Measurements from ENCODE around the gene MOGAT2. TPM values are rescaled to one million over a fixed set of nuclear protein-coding genes. Genes with fewer than 3 reads are reported as not detected.

Gene MOGAT2
- total RNA-seq, 1 experiment from 2014 or later, result 0.08 TPM

GRCh38 chr11:75775056-75775455, 57.4 kb downstream of the MOGAT2 start:
- Histone ChIP-seq H3K9me3 (ENCODE audit: control insufficient read depth, insufficient read depth, low read depth, low read length) (no peaks in the 10 kb centered on the region), H3K4me1 (ENCODE audit: control insufficient read depth, insufficient read depth, low read length) (no peaks in the 10 kb centered on the region), H3K4me3 (ENCODE audit: low read depth in 2 of 2, low read length in 2 of 2) (no peak overlapping the region), H3K27me3 (ENCODE audit: control insufficient read depth, insufficient read depth, low read length) (no peaks in the 10 kb centered on the region), H3K36me3 (ENCODE audit: control insufficient read depth, insufficient read depth, low read length) (no peaks in the 10 kb centered on the region), H3K27ac (ENCODE audit: low read length) (no peak overlapping the region)
- ATAC-seq, result no peak
- intact Hi-C loops (cut with micrococcal nuclease; ENCODE audit: unreplicated experiment), result no loop called here
- no peak for DNase-seq (ENCODE audit: low read depth, low spot score)
- ChIA-PET POLR2A (no interaction called here), CTCF (interaction anchor here (0.7 kb wide), 1 partner anchor 52 kb away, joined by 3 read pairs; no protein-coding TSS in a partner anchor)
- BruUV-seq (replicated peaks), result no TSS peak
- in situ Hi-C loops (cut with HindIII; ENCODE audit: low pct_unique_long_range_greater_than_20kb, low sequenced_read_pairs), result no loop called here
- TF ChIP-seq POLR2AphosphoS5 (IDR thresholded peaks at IDR 0.05; ENCODE audit: low read depth, low read length) (no peak), TCF7L2 (IDR thresholded peaks at IDR 0.05; ENCODE audit: low read depth, low read length) (no peak), REST (IDR thresholded peaks at IDR 0.05; ENCODE audit: insufficient read depth in 1 of 2, low read depth in 2 of 2, low read length in 1 of 2) (no peak), SIN3A (IDR thresholded peaks at IDR 0.05; ENCODE audit: borderline replicate concordance, insufficient read depth, low read depth, low read length) (no peak)
- TF ChIP-seq, protein P1, sequence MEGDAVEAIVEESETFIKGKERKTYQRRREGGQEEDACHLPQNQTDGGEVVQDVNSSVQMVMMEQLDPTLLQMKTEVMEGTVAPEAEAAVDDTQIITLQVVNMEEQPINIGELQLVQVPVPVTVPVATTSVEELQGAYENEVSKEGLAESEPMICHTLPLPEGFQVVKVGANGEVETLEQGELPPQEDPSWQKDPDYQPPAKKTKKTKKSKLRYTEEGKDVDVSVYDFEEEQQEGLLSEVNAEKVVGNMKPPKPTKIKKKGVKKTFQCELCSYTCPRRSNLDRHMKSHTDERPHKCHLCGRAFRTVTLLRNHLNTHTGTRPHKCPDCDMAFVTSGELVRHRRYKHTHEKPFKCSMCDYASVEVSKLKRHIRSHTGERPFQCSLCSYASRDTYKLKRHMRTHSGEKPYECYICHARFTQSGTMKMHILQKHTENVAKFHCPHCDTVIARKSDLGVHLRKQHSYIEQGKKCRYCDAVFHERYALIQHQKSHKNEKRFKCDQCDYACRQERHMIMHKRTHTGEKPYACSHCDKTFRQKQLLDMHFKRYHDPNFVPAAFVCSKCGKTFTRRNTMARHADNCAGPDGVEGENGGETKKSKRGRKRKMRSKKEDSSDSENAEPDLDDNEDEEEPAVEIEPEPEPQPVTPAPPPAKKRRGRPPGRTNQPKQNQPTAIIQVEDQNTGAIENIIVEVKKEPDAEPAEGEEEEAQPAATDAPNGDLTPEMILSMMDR (IDR thresholded peaks at IDR 0.05), result no peak

GRCh38 chr11:75776546-75776945, 58.9 kb downstream of the MOGAT2 start:
- TF ChIP-seq REST (IDR thresholded peaks at IDR 0.05; ENCODE audit: insufficient read depth in 1 of 2, low read depth in 2 of 2, low read length in 1 of 2) (no peak), TCF7L2 (IDR thresholded peaks at IDR 0.05; ENCODE audit: low read depth, low read length) (no peak), SIN3A (IDR thresholded peaks at IDR 0.05; ENCODE audit: borderline replicate concordance, insufficient read depth, low read depth, low read length) (no peak), POLR2AphosphoS5 (IDR thresholded peaks at IDR 0.05; ENCODE audit: low read depth, low read length) (no peak)
- TF ChIP-seq, protein P1 (IDR thresholded peaks at IDR 0.05), result no peak
- H3K36me3 ChIP-seq (ENCODE audit: control insufficient read depth, insufficient read depth, low read length), result no peaks in the 10 kb centered on the region
- CTCF ChIA-PET, result no interaction called here

More at GRCh38 chr11:75776546-75776945, 58.9 kb downstream of the MOGAT2 start:
- in situ Hi-C loops (cut with HindIII; ENCODE audit: low pct_unique_long_range_greater_than_20kb, low sequenced_read_pairs) (no loop called here), intact Hi-C loops (cut with micrococcal nuclease; ENCODE audit: unreplicated experiment) (no loop called here)
- Histone ChIP-seq H3K27me3 (ENCODE audit: control insufficient read depth, insufficient read depth, low read length) (no peaks in the 10 kb centered on the region), H3K9me3 (ENCODE audit: control insufficient read depth, insufficient read depth, low read depth, low read length) (no peaks in the 10 kb centered on the region), H3K27ac (ENCODE audit: low read length) (no peak overlapping the region), H3K4me3 (ENCODE audit: low read depth in 2 of 2, low read length in 2 of 2) (no peak overlapping the region), H3K4me1 (ENCODE audit: control insufficient read depth, insufficient read depth, low read length) (no peaks in the 10 kb centered on the region)
- BruUV-seq (replicated peaks), result no TSS peak
- ATAC-seq (no peak), DNase-seq (ENCODE audit: low read depth, low spot score) (no peak)
- POLR2A ChIA-PET, result no interaction called here

Measured in Panc1 (cell line).